Measurements from ENCODE around the gene EDA. TPM values are rescaled to one million over a fixed set of nuclear protein-coding genes. Genes with fewer than 3 reads are reported as not detected.

Gene EDA
- total RNA-seq, 1 donor from 2014 or later, result 1.1 TPM

GRCh38 chrX:69664693-69665092, 48.8 kb downstream of the EDA start:
- no peak for DNase-seq (ENCODE audit: low spot score)
- Mint-ChIP-seq H3K9me3 (ENCODE audit: low read depth) (peaks cover 60% of the 10 kb centered on the region), H3K4me3 (ENCODE audit: unreplicated experiment) (no peak overlapping the region), H3K27ac (ENCODE audit: unreplicated experiment) (no peak overlapping the region), H3K27me3 (ENCODE audit: low read depth) (no peaks in the 10 kb centered on the region), H3K4me1 (ENCODE audit: low read depth) (no peaks in the 10 kb centered on the region), H3K36me3 (ENCODE audit: low read depth) (no peaks in the 10 kb centered on the region)
- TF ChIP-seq CTCF (IDR thresholded peaks at IDR 0.05), result no peak

GRCh38 chrX:69670001-69670555, 54.2 kb downstream of the EDA start:
- Mint-ChIP-seq H3K9me3 (ENCODE audit: low read depth) (peaks cover 66% of the 10 kb centered on the region), H3K36me3 (ENCODE audit: low read depth) (peaks cover 2% of the 10 kb centered on the region)

GRCh38 chrX:69674891-69675290, 59.0 kb downstream of the EDA start:
- DNase-seq (ENCODE audit: low spot score), result no peak
- no peak overlapping the region for H3K27ac Mint-ChIP-seq (ENCODE audit: unreplicated experiment)
- no peak for TF ChIP-seq CTCF (IDR thresholded peaks at IDR 0.05)
- no peaks in the 10 kb centered on the region for H3K4me1 Mint-ChIP-seq (ENCODE audit: low read depth)
- H3K9me3 Mint-ChIP-seq (ENCODE audit: low read depth), result peaks cover 47% of the 10 kb centered on the region
- peaks cover 2% of the 10 kb centered on the region for H3K36me3 Mint-ChIP-seq (ENCODE audit: low read depth)
- no peaks in the 10 kb centered on the region for H3K27me3 Mint-ChIP-seq (ENCODE audit: low read depth)
- H3K4me3 Mint-ChIP-seq (ENCODE audit: unreplicated experiment), result no peak overlapping the region

More at GRCh38 chrX:69670001-69670555, 54.2 kb downstream of the EDA start:
- H3K27ac Mint-ChIP-seq (ENCODE audit: unreplicated experiment), result no peak overlapping the region
- no peaks in the 10 kb centered on the region for H3K4me1 Mint-ChIP-seq (ENCODE audit: low read depth)
- H3K4me3 Mint-ChIP-seq (ENCODE audit: unreplicated experiment), result no peak overlapping the region
- H3K27me3 Mint-ChIP-seq (ENCODE audit: low read depth), result no peaks in the 10 kb centered on the region
- DNase-seq (ENCODE audit: low spot score), result no peak
- no peak for TF ChIP-seq CTCF (IDR thresholded peaks at IDR 0.05)

GRCh38 chrX:69705818-69706217, 89.9 kb downstream of the EDA start:
- Mint-ChIP-seq H3K4me1 (ENCODE audit: low read depth) (no peaks in the 10 kb centered on the region), H3K27me3 (ENCODE audit: low read depth) (no peaks in the 10 kb centered on the region), H3K9me3 (ENCODE audit: low read depth) (peaks cover 31% of the 10 kb centered on the region), H3K27ac (ENCODE audit: unreplicated experiment) (no peak overlapping the region), H3K36me3 (ENCODE audit: low read depth) (no peaks in the 10 kb centered on the region), H3K4me3 (ENCODE audit: unreplicated experiment) (no peak overlapping the region)
- DNase-seq (ENCODE audit: low spot score), result no peak
- no peak for TF ChIP-seq CTCF (IDR thresholded peaks at IDR 0.05)

- TF ChIP-seq CTCF (IDR thresholded peaks at IDR 0.05), result no peak
- Mint-ChIP-seq H3K27me3 (ENCODE audit: low read depth) (no peaks in the 10 kb centered on the region), H3K36me3 (ENCODE audit: low read depth) (no peaks in the 10 kb centered on the region), H3K4me1 (ENCODE audit: low read depth) (no peaks in the 10 kb centered on the region), H3K4me3 (ENCODE audit: unreplicated experiment) (no peak overlapping the region), H3K9me3 (ENCODE audit: low read depth) (peaks cover 60% of the 10 kb centered on the region), H3K27ac (ENCODE audit: unreplicated experiment) (no peak overlapping the region)
- no peak for DNase-seq (ENCODE audit: low spot score)
Measured at GRCh38 chrX:69718102-69718501, 102.2 kb downstream of the EDA start.

Measured in chondrocyte (in vitro differentiated cells).